Limb (tissue), 2 donors: ENCODE measurements around the gene OR6N2.

Source experiments
- DNase-seq, 2 donors: peaks; one replicate each; pipeline ENCODE4 v3.0.0-alpha.2; 2016; ENCODE audit errors: extremely low spot score in 2 of 2

The OR6N2 gene

GRCh38 chr1:158771950-158772866, 8.8 kb downstream of the OR6N2 start, which contains the start of gene OR6N1:
OR6N1 (minus strand) TSS chr1:158772195; CDS start chr1:158766682, 5,513 bp downstream.
- no peak for DNase-seq

DNA sequence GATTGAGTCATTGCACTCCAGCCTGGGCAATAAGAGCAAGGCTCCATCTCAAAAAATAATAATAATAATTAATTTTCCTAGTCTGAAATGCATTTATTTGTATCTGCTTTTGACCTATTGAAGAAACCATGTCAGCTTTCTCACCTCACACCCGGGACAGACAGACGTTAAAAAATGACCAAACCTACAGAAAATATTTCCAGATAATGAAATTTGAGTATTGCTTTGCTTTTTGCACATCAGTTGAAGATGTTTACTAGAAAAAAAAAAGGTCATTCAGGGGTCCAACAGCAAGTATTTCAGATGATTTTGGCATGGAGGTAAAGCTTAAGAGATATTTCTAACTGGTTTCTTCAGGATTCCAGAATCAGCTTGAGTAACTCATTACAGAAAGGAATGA, 26.6 kb downstream of the OR6N2 start, which contains the start of gene OR6K6:
Gene OR6K6 (plus strand): TSS at position 301 of the 400 bp plus-strand sequence. CDS start 168 bp downstream, outside the sequence.
- DNase-seq: no peak

DNA sequence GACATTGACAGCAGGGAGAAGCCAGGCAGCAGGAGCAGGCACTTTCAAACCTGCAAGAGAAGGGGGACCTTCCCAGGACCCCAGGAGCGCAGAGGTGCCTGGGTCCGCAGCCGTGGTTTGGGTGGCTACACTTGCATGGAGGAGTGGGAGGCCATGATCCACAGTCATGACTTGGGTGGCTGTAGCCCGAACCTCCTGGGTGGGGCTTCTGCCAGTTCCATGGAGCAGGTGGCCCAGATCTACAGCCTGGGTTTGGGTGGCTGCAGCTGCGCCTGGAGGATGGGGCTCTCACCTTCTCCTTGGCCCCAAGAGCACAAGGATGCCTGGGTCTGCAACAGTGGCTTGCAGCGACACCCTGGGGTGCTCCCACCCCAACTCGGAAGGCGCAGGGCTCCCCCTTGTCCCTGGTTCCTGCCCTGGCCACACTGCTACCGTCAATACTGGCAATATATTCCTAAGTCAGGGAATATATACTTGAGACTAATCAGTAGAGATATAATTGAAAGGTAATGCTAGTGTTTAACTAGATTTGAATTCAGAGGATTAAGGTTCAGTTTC, 28.8 kb downstream of the OR6N2 start:
- no peak for DNase-seq

DNA sequence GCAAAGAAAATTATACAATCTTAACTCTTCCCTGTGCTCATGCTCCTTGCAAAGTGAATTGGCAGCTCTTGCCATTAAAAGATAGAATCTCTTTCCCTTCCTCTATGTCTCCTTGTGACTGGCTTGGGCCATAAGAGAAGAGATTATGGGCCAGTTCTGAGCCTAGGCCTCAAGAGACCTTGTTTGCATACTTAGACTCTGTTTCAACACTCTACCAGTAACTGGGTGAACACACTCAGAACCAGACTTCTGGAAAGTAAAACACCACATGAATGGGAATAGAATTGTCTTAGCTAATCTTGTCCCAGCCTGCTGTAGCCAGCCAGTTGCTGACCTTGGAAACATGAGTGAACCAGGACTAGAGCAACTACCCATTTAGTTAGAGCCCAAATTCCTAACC, 45.2 kb downstream of the OR6N2 start:
- no peak for DNase-seq

GRCh38 chr1:158732524-158732923, 48.5 kb downstream of the OR6N2 start:
- DNase-seq: no peak

DNA sequence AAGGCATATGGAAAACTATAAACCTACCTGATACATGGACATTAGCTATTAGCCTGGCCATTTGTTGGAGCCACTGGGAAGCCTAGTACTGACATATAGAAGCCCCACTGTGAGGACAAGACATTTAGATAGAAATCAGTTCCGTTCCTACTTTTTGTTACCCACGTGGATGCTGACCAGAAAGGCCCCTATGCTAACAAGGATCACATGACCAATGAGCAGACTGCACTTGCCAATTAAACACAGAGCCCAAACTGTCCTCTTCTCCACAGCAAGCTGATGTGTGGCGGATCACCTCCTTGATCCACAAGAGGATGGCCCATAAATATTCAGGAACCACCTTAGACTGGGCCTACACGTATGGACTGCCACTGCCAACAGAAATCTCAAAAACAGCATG, 49.3 kb downstream of the OR6N2 start:
- no peak for DNase-seq

GRCh38 chr1:158730453-158730852, 50.6 kb downstream of the OR6N2 start:
- no peak for DNase-seq

DNA sequence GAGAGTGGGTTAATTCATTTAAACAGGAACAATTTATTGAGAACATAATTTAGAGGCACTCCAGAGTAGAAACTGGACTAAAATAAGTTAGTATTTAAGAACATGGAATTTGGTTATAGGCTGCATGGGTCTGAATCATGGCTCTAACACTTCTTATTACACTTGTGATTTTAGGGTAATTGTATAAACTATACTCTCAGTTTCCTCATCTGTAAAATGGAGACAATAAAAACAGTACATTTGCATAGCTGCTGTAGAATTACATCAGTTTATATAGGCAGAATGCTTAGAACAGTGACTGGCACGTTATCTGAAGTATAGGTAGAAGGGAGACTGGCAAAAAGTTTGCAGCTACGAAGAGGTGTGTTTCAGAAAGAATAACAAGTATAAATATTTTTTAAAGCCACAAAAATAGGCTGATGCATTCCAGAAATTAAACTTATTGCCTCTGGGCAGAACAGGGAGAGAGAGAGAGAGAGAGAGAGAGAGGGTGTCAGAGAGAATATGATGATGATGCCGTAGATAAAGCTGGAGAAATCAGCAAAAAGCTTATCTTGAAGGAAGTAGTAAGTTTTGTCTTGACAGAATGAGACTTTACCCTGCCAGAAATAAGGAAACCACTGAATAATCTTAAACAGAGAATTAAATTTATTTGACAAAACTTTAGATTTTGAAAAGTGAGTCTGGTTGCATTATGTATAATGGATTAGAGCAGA, 52.3 kb downstream of the OR6N2 start:
- no peak for DNase-seq

- no peak for DNase-seq
Observed at GRCh38 chr1:158724442-158724841, 56.6 kb downstream of the OR6N2 start.
